Medulla oblongata (tissue), 1 donor: ENCODE measurements around the gene MPDU1.

Experiments used
- DNase-seq: peaks from one replicate; pipeline ENCODE4 v3.0.0-alpha.2; 2015; ENCODE audit errors: extremely low spot score

The MPDU1 gene

GRCh38 chr17:7583253-7584109 is at the start of gene MPDU1:
TSS of gene MPDU1 (plus strand) at chr17:7583852. CDS start at chr17:7583863, 11 bp downstream.
- DNase-seq = peak; percentile 97

- DNase-seq = no peak
Measured at GRCh38 chr17:7538050-7538449, 45.6 kb upstream of the MPDU1 start.

- no peak for DNase-seq
Measured at GRCh38 chr17:7538891-7539545, 44.6 kb upstream of the MPDU1 start.

- DNase-seq = no peak
Measured at GRCh38 chr17:7541074-7541621, 42.5 kb upstream of the MPDU1 start.

GRCh38 chr17:7544911-7545310 is 38.7 kb upstream of the MPDU1 start:
- no peak for DNase-seq

GRCh38 chr17:7548585-7549400 is 34.9 kb upstream of the MPDU1 start, which contains the start of gene TNFSF12:
TSS of gene TNFSF12 (plus strand) at chr17:7549058. CDS start at chr17:7549154, 96 bp downstream.
- peak; percentile 50 for DNase-seq

GRCh38 chr17:7549401-7550055 is 34.1 kb upstream of the MPDU1 start:
- no peak for DNase-seq

GRCh38 chr17:7550344-7550743 is 33.3 kb upstream of the MPDU1 start:
- DNase-seq = no peak

- no peak for DNase-seq
Measured at GRCh38 chr17:7551396-7551795, 32.3 kb upstream of the MPDU1 start.

- DNase-seq = peak; percentile 79
Measured at GRCh38 chr17:7552621-7553051, 31.0 kb upstream of the MPDU1 start.

GRCh38 chr17:7553356-7553755 is 30.3 kb upstream of the MPDU1 start:
- no peak for DNase-seq

GRCh38 chr17:7555320-7555948 is 28.2 kb upstream of the MPDU1 start:
- DNase-seq = no peak

- no peak for DNase-seq
Measured at GRCh38 chr17:7556627-7557026, 27.0 kb upstream of the MPDU1 start.

GRCh38 chr17:7557147-7557764 is 26.4 kb upstream of the MPDU1 start:
- no peak for DNase-seq

GRCh38 chr17:7557775-7558543 is 25.7 kb upstream of the MPDU1 start:
- peak; percentile 90 for DNase-seq

GRCh38 chr17:7558544-7559319 is 24.9 kb upstream of the MPDU1 start, which contains the start of gene TNFSF13:
TSS of gene TNFSF13 (plus strand) at chr17:7558750. CDS start at chr17:7559040, 290 bp downstream.
- DNase-seq = peak; percentile 56

GRCh38 chr17:7559320-7560171 is 24.1 kb upstream of the MPDU1 start:
- DNase-seq = no peak
